Measurements from ENCODE around the gene CLK4.

DNA sequence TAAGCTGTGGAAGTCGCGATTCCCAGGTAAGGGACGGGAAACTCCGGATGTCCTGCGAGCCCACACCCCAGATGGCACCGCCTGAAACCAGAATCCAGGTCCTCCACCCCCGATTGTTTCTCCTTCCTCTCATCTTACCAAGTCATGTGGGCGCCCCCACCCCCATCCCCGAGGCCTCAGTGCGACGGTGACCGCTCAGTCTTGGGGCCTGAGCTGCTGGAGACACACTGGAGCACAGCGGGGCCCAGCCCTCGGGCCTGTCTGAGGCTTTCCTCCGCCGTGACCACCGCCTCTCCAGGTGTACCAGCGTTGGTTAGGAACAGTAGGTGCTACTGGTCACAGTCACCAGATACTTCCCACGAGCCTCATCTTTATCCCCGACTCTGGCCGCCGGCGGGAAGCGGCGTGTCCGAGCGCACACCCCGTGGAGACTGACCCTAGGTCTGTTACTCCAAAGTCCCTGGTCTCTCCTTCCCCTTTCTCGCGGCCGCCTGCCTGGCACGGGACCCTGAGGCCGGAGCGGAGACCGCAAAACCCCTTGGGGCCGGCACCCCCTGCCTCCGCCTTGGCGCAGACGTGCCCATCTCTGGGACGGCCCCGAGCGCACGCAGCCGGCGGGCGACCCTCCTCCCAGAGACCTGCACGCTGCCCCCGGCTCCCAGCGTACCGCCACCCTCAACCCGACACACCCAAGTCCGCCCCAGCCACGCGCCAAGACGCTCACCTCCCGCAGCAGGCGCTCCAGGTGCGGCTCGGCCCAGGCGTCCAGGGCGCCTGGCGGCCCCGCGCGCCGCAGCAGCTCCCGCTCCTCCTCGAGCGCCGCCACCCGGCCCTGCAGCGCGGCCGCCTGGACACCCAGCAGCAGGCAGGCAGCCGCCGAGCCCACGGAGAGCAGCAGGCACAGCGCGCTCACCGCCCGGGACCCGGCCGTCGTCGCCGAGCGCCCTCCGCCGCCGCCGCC, 37.4 kb downstream of the CLK4 start:
- TF ChIP-seq, protein P1, sequence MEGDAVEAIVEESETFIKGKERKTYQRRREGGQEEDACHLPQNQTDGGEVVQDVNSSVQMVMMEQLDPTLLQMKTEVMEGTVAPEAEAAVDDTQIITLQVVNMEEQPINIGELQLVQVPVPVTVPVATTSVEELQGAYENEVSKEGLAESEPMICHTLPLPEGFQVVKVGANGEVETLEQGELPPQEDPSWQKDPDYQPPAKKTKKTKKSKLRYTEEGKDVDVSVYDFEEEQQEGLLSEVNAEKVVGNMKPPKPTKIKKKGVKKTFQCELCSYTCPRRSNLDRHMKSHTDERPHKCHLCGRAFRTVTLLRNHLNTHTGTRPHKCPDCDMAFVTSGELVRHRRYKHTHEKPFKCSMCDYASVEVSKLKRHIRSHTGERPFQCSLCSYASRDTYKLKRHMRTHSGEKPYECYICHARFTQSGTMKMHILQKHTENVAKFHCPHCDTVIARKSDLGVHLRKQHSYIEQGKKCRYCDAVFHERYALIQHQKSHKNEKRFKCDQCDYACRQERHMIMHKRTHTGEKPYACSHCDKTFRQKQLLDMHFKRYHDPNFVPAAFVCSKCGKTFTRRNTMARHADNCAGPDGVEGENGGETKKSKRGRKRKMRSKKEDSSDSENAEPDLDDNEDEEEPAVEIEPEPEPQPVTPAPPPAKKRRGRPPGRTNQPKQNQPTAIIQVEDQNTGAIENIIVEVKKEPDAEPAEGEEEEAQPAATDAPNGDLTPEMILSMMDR (IDR thresholded peaks at IDR 0.05): no peak
- TF ChIP-seq CEBPB (IDR thresholded peaks at IDR 0.05): no peak
